ENCODE data around the gene ITPRIPL2. TPM values are rescaled to one million over a fixed set of nuclear protein-coding genes. Genes with fewer than 3 reads are reported as not detected.

Gene ITPRIPL2
- total RNA-seq, 1 experiment from 2014 or later, result 67.9 TPM

Other genes starting within 250 kb of the ITPRIPL2 start
- 72.7 TPM for gene SMG1, start 187.6 kb upstream of the ITPRIPL2 start, total RNA-seq (2021; ENCODE audit: unreplicated experiment)
- gene TMC7, start 130.0 kb upstream of the ITPRIPL2 start, total RNA-seq (2021; ENCODE audit: unreplicated experiment), result 5.2 TPM
- gene COQ7, start 46.4 kb upstream of the ITPRIPL2 start, total RNA-seq (2021; ENCODE audit: unreplicated experiment), result 26.6 TPM
- gene SYT17, start 54.3 kb downstream of the ITPRIPL2 start, total RNA-seq (2021; ENCODE audit: unreplicated experiment), result 10.3 TPM
- gene CLEC19A, start 171.8 kb downstream of the ITPRIPL2 start, total RNA-seq (2021; ENCODE audit: unreplicated experiment), result not detected

All from HCT116 (cell line).